ENCODE measurements around the gene NADK2.

The NADK2 gene

GRCh38 chr5:36160617-36161016, 81.1 kb downstream of the NADK2 start:
- no peak for DNase-seq

DNA sequence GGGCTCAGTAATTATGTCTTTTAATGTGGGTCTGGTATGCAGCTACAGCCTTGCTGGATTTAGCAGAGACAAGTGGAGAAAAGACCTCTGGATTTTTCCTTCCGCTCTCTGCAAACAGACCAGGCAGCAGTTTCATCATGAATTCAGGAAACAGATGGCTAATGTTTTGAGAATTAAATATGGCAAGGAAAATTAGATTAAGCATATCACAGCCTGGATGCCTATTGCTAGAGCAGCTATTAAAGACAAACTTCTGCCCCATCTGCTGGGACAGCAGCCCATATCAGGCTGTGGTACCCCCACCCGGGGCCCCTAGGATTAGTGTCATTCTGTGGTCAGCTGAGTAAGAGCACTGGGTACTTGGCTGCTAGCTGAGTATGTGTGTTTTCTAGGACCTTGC, 83.6 kb downstream of the NADK2 start:
- no peak for DNase-seq

DNA sequence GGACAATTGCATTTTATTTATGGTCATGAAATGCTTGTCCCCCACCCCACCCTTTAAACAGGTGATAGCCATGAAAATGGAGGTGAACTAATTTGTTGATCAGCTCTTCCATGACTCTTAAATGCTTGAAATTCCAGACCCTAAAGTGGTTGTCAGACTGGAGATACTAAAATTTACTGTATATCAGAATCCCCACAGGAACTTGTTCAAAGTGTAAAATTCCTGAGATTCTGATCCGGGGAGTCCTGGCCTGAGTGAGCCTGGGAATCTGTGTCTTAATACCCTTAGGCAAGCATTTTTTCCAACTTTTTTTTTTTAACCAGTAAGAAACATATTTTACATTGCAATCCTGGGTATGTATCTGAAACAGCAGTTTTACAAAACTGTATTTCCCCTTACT, 85.1 kb downstream of the NADK2 start:
- peak in 1 of 2 experiments; percentile 46 for DNase-seq

DNA sequence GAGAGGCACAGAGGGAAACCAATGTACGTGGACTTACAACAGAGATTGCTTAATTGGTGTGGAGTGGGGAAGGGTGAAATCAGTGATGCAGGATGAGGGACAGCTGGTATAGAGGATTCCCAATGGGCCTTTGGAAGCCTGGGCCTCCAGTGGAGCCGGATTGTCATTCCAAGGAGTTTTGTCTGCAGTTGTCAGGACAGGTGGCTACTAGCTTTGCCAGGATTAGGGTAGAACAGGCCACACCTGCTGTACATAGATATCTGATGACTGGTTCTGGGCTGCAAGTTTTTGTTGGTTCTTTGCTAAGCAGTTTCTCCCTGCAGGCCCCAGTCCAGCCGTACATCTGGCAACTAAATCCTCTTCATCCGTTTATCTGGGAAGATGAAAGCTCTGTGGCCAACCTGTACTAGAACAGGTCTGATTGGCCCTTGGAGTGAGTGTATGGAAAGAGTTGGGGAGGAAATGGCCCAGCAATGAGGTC, 85.6 kb downstream of the NADK2 start:
- DNase-seq = no peak

DNA sequence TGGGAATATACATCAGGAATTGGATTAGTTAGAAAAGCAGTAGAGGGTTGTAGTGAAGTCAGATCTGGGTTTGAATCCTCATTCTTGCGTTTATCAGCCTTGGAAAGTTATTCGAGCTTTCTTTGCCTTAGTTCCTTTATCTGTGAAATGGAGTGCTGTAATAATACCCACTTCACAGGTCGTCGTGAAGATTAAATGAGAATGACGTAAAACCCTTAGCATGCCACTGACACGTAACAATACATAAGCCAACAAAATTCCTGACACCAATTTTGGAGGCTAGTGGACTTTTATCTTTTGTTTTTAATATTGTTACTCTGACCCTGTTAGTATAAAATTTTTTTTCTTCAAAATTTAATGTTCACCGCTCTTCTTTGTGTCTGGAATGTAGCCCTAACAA, 86.4 kb downstream of the NADK2 start:
- DNase-seq = no peak

- DNase-seq = no peak
Observed at GRCh38 chr5:36153726-36154125, 88.0 kb downstream of the NADK2 start.

GRCh38 chr5:36153298-36153677, 88.4 kb downstream of the NADK2 start:
- DNase-seq = no peak

GRCh38 chr5:36152324-36153297, 89.1 kb downstream of the NADK2 start:
- peak in 1 of 2 experiments; percentile 49 for DNase-seq

DNA sequence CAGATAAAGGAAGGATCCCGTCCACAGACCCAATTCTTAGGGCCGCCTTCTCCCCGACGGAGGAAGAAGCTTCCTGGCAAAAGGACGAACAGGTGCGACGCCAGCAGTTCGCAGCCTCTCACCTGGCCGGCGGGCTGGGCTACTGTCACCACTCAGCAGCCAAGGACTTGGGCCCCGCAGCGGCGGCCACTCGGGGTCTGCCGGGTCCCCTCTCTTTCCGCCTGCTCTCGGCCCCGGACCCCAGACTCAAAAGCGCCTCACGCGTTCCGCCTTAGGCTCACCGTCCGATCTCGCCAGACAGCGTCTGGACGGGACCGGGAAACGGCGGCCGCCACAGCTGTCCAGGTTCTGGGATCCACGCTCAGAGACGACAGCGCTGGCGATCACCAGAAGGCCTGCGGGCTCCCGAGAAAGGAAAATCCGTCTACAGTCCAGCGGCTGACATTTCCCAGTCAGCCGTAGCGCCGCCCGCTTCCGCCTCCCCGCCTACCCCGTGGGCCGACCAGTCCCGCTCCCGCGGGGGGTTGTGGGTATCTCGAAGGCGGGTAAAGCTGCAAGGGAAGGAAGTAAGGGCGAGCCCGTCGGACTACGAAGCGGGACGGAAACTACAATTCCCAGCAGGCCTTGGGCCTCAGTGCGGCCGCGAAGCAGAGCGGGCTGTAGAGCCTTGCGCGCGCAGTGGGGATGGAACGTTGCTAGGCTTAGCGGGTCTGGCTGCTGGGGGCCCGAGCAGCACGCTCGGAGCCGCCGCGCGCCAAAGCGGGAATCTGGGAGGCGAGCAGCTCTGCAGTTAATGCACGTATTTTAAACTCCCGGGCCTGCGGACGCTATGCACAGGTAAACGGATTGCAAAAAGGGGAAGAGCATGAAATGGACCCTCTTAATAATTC, 90.0 kb downstream of the NADK2 start, which contains the start of the genes LMBRD2 and SKP2:
LMBRD2 (minus strand) TSS at position 454 of the 890 bp plus-strand sequence. CDS start 8,538 bp downstream, outside the sequence.
SKP2 (plus strand) TSS at position 678 of the 890 bp plus-strand sequence; CDS start at position 830, 152 bp downstream.
- DNase-seq = peak; percentile 98

DNA sequence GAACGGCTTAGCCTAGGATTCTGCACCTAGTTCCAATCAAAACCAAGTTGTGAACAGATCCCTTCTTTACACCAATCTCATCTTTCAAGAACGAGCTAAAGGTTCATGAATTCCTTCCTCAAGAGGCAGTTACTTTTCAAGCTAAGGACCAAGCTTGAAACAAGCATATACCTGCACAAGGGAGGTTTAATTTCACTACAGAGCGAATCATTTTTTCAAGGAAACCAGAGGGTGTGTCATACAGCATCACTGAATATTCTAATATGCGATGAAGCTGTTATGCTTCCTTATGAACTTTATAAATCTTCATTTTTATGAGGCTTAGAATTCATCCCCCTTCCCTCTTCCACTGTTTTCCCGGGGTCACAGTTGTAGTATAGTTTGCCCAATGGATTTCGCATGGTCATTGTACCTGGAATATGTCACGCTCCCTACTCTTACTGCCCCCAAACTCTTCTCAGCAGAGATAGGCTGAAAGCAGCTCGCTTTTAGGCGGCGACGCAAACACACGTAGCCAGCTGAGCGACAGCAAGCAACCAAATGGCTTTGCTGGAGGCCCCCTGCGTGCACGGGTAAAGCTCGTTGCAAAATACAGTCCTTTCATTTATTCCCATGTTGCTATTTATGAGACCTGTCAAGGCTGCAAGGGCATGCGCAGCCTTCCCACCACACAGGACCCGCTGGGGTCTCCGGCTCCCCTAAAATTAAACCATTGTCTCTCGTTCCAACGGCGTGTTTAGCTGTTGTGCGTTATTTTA, 90.9 kb downstream of the NADK2 start:
- peak; percentile 13 to 65 for DNase-seq

DNA sequence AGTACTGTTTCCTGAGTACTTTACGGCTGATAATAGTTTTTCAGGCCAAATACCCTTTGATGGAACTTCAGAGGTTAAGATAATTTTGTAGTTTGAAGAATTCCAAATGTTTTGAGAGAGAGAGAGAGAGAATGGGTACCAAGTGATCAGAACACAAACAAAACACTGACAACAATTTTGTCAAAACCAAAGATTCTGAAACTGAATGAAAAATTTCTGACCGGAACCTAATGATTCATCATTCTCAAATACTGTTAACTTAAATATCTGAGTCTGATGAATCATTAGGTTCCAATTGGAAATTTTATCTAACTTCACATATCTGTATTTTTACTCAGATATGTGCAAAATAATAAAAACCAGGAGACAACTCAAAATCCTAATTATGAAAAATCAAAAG, 94.0 kb downstream of the NADK2 start:
- no peak for DNase-seq

DNA sequence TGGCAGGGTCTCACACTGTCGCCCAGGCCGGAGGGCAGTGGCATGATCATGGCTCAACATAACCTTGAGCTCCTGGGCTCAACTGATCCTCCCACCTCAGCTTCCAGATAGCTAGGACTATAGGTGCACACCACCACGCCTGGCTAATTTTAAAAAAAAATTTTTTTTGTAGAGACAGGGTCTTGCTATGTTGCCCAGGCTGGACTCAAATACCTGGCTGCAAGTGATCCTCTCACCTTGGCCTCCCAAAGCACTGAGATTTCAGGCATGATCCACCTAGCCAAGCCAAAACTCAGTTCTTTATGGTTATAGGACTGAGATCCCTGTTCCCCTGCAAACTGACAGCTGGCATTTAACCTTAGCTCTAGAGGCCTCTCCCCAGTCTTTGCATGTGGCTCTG, 95.3 kb downstream of the NADK2 start:
- DNase-seq = no peak

- no peak for DNase-seq
Observed at GRCh38 chr5:36145311-36145710, 96.4 kb downstream of the NADK2 start.
